H1 (cell line): ENCODE data around the gene KISS1R. TPM values are rescaled to one million over a fixed set of nuclear protein-coding genes. Genes with fewer than 3 reads are reported as not detected.

ENCODE experiments used
- CTCF ChIA-PET: fragments of 300-600 bp; sonication (Branson Sonifier 250); formaldehyde crosslinking; loops from one replicate; lab custom pipeline; 2021; ENCODE audit not compliant: partially characterized antibody; lab: Charles Lee
- POLR2A ChIA-PET: fragments of 300-600 bp; sonication (Branson Sonifier 250); formaldehyde crosslinking; loops from one replicate; lab custom pipeline; 2021; ENCODE audit warnings: inconsistent platforms; ENCODE audit not compliant: partially characterized antibody; lab: Charles Lee
- DNase-seq, 2 experiments: peaks; one replicate each; pipeline versions ENCODE4 v3.0.0 to v3.0.0-alpha.2; 2010 to 2022; ENCODE audit warnings: low spot score in 2 of 2, low read depth in 1 of 2, mixed read lengths in 1 of 2
- FAIRE-seq: peaks from 2 replicates; lab custom pipeline; 2011; peaks lifted over from hg19 to GRCh38; lab: Jason Lieb, UNC
- H2AFZ ChIP-seq: 2 replicates; pipeline ENCODE4 v1.8.1; 2012; ENCODE audit warnings: low read length, inconsistent platforms
- H2AK5ac ChIP-seq: 2 replicates; pipeline ENCODE4 v1.6.1; 2013; ENCODE audit warnings: low read depth, low read length
- H2BK120ac ChIP-seq: replicated peaks from 2 replicates; pipeline ENCODE3; 2013; ENCODE audit warnings: low read depth, low read length, inconsistent platforms
- H2BK12ac ChIP-seq: 2 replicates; pipeline ENCODE4 v1.6.1; 2013; ENCODE audit warnings: low read depth, low read length
- H2BK15ac ChIP-seq: 2 replicates; pipeline ENCODE4 v1.6.1; 2013; ENCODE audit warnings: low read length
- H2BK20ac ChIP-seq: 2 replicates; pipeline ENCODE4 v1.6.1; 2013; ENCODE audit warnings: low read length
- H2BK5ac ChIP-seq: 2 replicates; pipeline ENCODE4 v1.6.1; 2013; ENCODE audit warnings: low read depth, low read length
- H3K14ac ChIP-seq: 2 replicates; pipeline ENCODE4 v1.6.1; 2013; ENCODE audit warnings: inconsistent platforms; ENCODE audit not compliant: insufficient read length
- H3K18ac ChIP-seq: 2 replicates; pipeline ENCODE4 v1.6.1; 2013; ENCODE audit warnings: low read length; ENCODE audit errors: extremely low read depth
- H3K23ac ChIP-seq: 2 replicates; pipeline ENCODE4 v1.6.1; 2013; ENCODE audit warnings: inconsistent platforms; ENCODE audit not compliant: insufficient read length
- H3K23me2 ChIP-seq: 2 replicates; pipeline ENCODE4 v1.6.1; 2013; ENCODE audit warnings: low read depth, low read length
- H3K27ac ChIP-seq: 2 replicates; pipeline ENCODE4 v1.6.1; 2011; ENCODE audit warnings: low read depth, low read length, inconsistent platforms
- H3K27me3 ChIP-seq, 4 experiments: replicated peaks in 1 of 4; 1 replicate in 1 of 4; 2 replicates in 3 of 4; pipeline versions ENCODE4 v1.6.1 to v1.8.1; 2011 to 2013; ENCODE audit warnings: low read length in 3 of 4, mild to moderate bottlenecking in 3 of 4, inconsistent platforms in 2 of 4, mixed read lengths in 2 of 4, moderate library complexity in 1 of 4; ENCODE audit not compliant: control insufficient read depth in 3 of 4, insufficient read depth in 3 of 4; ENCODE audit errors: extremely low read depth in 1 of 4
- H3K36me3 ChIP-seq, 4 experiments: 2 replicates each; pipeline versions ENCODE4 v1.6.1 to v1.8.1; 2011 to 2013; ENCODE audit warnings: mild to moderate bottlenecking in 4 of 4, low read length in 3 of 4, moderate library complexity in 2 of 4, control low read depth in 1 of 4, inconsistent platforms in 1 of 4; ENCODE audit not compliant: insufficient read depth in 4 of 4, control insufficient read depth in 2 of 4
- H3K4ac ChIP-seq: replicated peaks from 2 replicates; pipeline ENCODE3; 2013; ENCODE audit warnings: low read length, low read depth, mixed read lengths, inconsistent platforms; ENCODE audit not compliant: insufficient read length
- H3K4me1 ChIP-seq, 4 experiments: replicated peaks in 1 of 4; 1 replicate in 1 of 4; 2 replicates in 3 of 4; pipeline versions ENCODE4 v1.6.1 to v1.8.1; 2011 to 2013; ENCODE audit warnings: low read length in 3 of 4, inconsistent platforms in 2 of 4, mixed read lengths in 1 of 4; ENCODE audit not compliant: insufficient read depth in 4 of 4, control insufficient read depth in 3 of 4
- H3K4me2 ChIP-seq, 2 experiments: 2 replicates each; pipeline versions ENCODE4 v1.6.1 to v1.8.1; 2011 to 2013; ENCODE audit warnings: low read depth in 2 of 2, low read length in 2 of 2, control low read depth in 1 of 2, inconsistent platforms in 1 of 2, mild to moderate bottlenecking in 1 of 2; ENCODE audit not compliant: insufficient read depth in 1 of 2
- H3K4me3 ChIP-seq, 4 experiments: fragments of 200-600, 300-600 bp in 1 of 4; sonication (generic), shearing (Covaris generic), sonication (Bioruptor Twin) in 1 of 4; 2 replicates each; pipeline versions ENCODE4 v1.5.1 to v1.8.1; 2011 to 2016; ENCODE audit warnings: low read length in 4 of 4, low read depth in 3 of 4, control low read depth in 2 of 4, inconsistent platforms in 2 of 4, mild to moderate bottlenecking in 2 of 4, mixed read lengths in 1 of 4, moderate library complexity in 1 of 4; ENCODE audit not compliant: insufficient read depth in 2 of 4; ENCODE audit errors: extremely low read depth in 1 of 4
- H3K56ac ChIP-seq: replicated peaks from 2 replicates; pipeline ENCODE3; 2013; ENCODE audit warnings: low read depth, mild to moderate bottlenecking, mixed read lengths, low read length, inconsistent platforms; ENCODE audit not compliant: insufficient read length
- H3K79me1 ChIP-seq: 2 replicates; pipeline ENCODE4 v1.6.1; 2013; ENCODE audit warnings: low read depth, low read length, control low read depth
- H3K79me2 ChIP-seq, 2 experiments: 2 replicates each; pipeline versions ENCODE4 v1.6.1 to v1.8.1; 2012 to 2013; ENCODE audit warnings: low read length in 2 of 2, mild to moderate bottlenecking in 2 of 2, inconsistent platforms in 1 of 2; ENCODE audit not compliant: insufficient read depth in 2 of 2, control insufficient read depth in 1 of 2
- H3K9ac ChIP-seq, 4 experiments: replicated peaks in 1 of 4; 1 replicate in 1 of 4; 2 replicates in 3 of 4; pipeline versions ENCODE4 v1.6.1 to v1.8.1; 2011 to 2013; ENCODE audit warnings: low read depth in 3 of 4, low read length in 3 of 4, control low read depth in 2 of 4, mild to moderate bottlenecking in 2 of 4, moderate library complexity in 2 of 4, inconsistent platforms in 1 of 4; ENCODE audit errors: extremely low read depth in 1 of 4
- H3K9me3 ChIP-seq, 2 experiments: 2 replicates each; pipeline versions ENCODE4 v1.6.1 to v1.8.1; 2012 to 2013; ENCODE audit warnings: mild to moderate bottlenecking in 2 of 2, moderate library complexity in 2 of 2, control low read depth in 1 of 2, inconsistent platforms in 1 of 2, low read depth in 1 of 2, low read length in 1 of 2, mixed read lengths in 1 of 2; ENCODE audit not compliant: insufficient read depth in 2 of 2
- H4K20me1 ChIP-seq, 2 experiments: replicated peaks in 1 of 2; 2 replicates each; pipeline versions ENCODE3 to v1.8.1; 2011 to 2013; ENCODE audit warnings: inconsistent platforms in 2 of 2, low read length in 2 of 2, mild to moderate bottlenecking in 1 of 2; ENCODE audit not compliant: insufficient read depth in 2 of 2, control insufficient read depth in 1 of 2
- H4K5ac ChIP-seq: 2 replicates; pipeline ENCODE4 v1.6.1; 2013; ENCODE audit warnings: low read length, low read depth, mixed read lengths, inconsistent platforms; ENCODE audit not compliant: insufficient read length
- H4K8ac ChIP-seq: 2 replicates; pipeline ENCODE4 v1.8.0; 2013; ENCODE audit warnings: mild to moderate bottlenecking, moderate library complexity, low read length, inconsistent platforms; ENCODE audit not compliant: insufficient read depth; ENCODE audit errors: extremely low read depth
- H4K91ac ChIP-seq: replicated peaks from 2 replicates; pipeline ENCODE3; 2013; ENCODE audit warnings: low read length, mixed read lengths, inconsistent platforms; ENCODE audit not compliant: insufficient read length
- CEBPB ChIP-seq: IDR thresholded peaks from 2 replicates; pipeline ENCODE4 v1.6.1; 2012; ENCODE audit warnings: low read depth, low read length
- RFX5 ChIP-seq: IDR thresholded peaks from 2 replicates; pipeline ENCODE4 v1.6.1; 2011; ENCODE audit warnings: low read depth, low read length, improper control_type of control experiment, borderline replicate concordance
- WGBS, 2 experiments: shearing (Covaris generic) in 1 of 2; methylation state at CpG; one replicate each; pipeline versions ENCODE4 v1.1.6 to v1.1.7; 2013 to 2015; ENCODE audit warnings: low lambda C conversion rate in 2 of 2, mixed read lengths in 2 of 2, inconsistent platforms in 1 of 2, low coverage in 1 of 2, missing lambda C conversion rate in 1 of 2; ENCODE audit not compliant: insufficient replicate concordance in 2 of 2, insufficient coverage in 1 of 2, insufficient read length in 1 of 2; ENCODE audit errors: extremely low coverage in 1 of 2, missing lambda C conversion rate in 1 of 2; 5-methylcytosine and 5-hydroxymethylcytosine counted together
- polyA plus RNA-seq, 7 experiments: library from polyadenylated mRNA; depleted of rRNA in 3 of 7; stranded (reverse) in 5 of 7; unstranded in 2 of 7; fragments of >200 nt in 5 of 7; fragments of 200-250 nt in 2 of 7; gene quantifications; 1 replicate in 5 of 7; 2 replicates in 1 of 7; 4 replicates in 1 of 7; pipeline versions ENCODE4 v1.2.1 to v1.2.3, GENCODE V29; 2011 to 2013; ENCODE audit warnings: missing spikeins in 2 of 7, mixed read lengths in 2 of 7
- total RNA-seq: library from RNA; stranded (reverse); fragmentation: NEBNext Ultra II Directional; extraction: Animal tissue kit (Norgen Biotek cat#: 25700); gene quantifications from 2 replicates; pipeline ENCODE4 v1.2.1, GENCODE V29; 2021

KISS1R gene
- total and polyA plus RNA-seq, 2 of the 8 experiments (the other 6 are each of a cell fraction or from before 2014, with no cell fraction given), result 2.3 to 2.7 TPM

DNA sequence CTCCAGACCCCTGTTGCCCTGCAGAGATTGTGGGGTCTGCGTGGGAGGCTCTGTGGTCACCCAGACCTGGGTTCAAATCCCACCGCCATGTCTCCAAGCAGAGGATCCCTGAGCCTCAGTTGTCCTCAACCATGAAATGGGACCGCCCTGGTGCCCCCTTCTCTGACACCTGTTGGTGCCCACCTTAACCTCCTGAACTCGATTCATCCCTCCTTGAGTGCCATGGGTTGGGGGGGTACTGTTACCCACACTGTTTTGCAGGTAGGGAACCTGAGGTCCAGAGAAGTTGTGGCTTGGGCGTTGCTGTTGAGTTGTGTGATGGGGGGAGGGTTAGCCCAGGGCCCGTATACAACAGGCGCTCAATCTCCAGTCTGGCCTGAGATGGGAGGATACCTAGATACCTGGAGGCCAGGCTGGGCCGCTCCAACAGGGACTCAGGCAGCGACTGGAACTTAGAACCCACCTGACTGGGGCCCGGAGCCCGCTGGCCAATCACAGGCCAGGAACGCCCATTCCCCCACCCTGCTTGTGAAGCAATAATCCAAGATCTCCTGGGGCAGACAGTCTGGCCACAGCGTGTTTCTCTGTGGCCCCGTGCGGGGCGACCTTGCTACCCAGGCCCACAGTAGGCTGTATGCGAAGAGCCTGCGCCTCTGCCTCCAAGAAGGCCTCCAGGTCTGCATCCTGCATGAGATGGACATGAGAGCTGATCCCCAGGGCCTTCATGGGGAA lies 11.5 kb downstream of the KISS1R start:
- Histone ChIP-seq H3K36me3 (peaks cover 0 to 15% (median 8%) of the 10 kb centered on the region in 4 experiments; a peak in 3 of 8 replicates), H3K9me3 (no peaks in the 10 kb centered on the region), H2AFZ (no peak overlapping the region), H3K23ac (no peak overlapping the region), H3K79me1 (peaks cover 6% of the 10 kb centered on the region; the same call in 1 of the 2 replicates), H2BK5ac (0 out of 2 replicates have a peak overlapping the region, but pooled peaks have one; percentile 18), H3K79me2 (peaks cover 0 to 35% of the 10 kb centered on the region in 2 experiments; a peak in 3 of 4 replicates), H2BK120ac (no peak overlapping the region), H2AK5ac (no peak overlapping the region), H3K14ac (peak overlapping the region; percentile 43), H4K20me1 (peaks cover 0 to 8% of the 10 kb centered on the region in 2 experiments), H3K4me3 (no peak overlapping the region), H3K23me2 (peaks cover 6% of the 10 kb centered on the region), H3K27me3 (peaks cover 0 to 5% (median 0%) of the 10 kb centered on the region in 4 experiments; a peak in 1 of 7 replicates), H2BK15ac (0 out of 2 replicates have a peak overlapping the region, but pooled peaks have one; percentile 36), H2BK12ac (no peak overlapping the region), H3K18ac (no peak overlapping the region), H3K4ac (no peak overlapping the region), H4K5ac (no peak overlapping the region), H3K4me2 (no peak overlapping the region), H4K91ac (no peak overlapping the region), H2BK20ac (no peak overlapping the region), H3K9ac (no peak overlapping the region), H3K27ac (no peak overlapping the region), H4K8ac (peak overlapping the region; percentile 9), H3K4me1 (peaks cover 2 to 22% (median 10%) of the 10 kb centered on the region in 4 experiments), H3K56ac (no peak overlapping the region)
- ChIA-PET CTCF (interaction anchor here (1.1 to 1.5 kb wide), 3 partner anchors 42 to 55 kb away, joined by 3 to 5 read pairs (median 4); partner anchors contain the start of gene WDR18), POLR2A (interaction anchor here (0.6 to 1.2 kb wide), 7 partner anchors 20 to 65 kb away, joined by 3 to 6 read pairs (median 3); no protein-coding TSS in a partner anchor)
- WGBS, 2 experiments, result 89% methylated on average over 17 of the region's 18 CpGs; no CpG with 5 or more reads in 1 of the 2 experiments
- DNase-seq, result no peak
- TF ChIP-seq RFX5, result no peak
- TF ChIP-seq CEBPB, result peak; percentile 77
- FAIRE-seq, result no peak
